DOHH2 (cell line): Measurements from ENCODE around the gene SOX18.

Experiments
- H3F3A ChIP-seq: fragments of 200-600 bp; sonication (generic), shearing (Covaris generic); 2 replicates; pipeline ENCODE4 v1.6.0; 2016; ENCODE audit warnings: antibody characterized with exemption, mild to moderate bottlenecking; ENCODE audit not compliant: control insufficient read depth, insufficient read depth
- H3K27ac ChIP-seq: fragments of 200-600 bp; sonication (generic); 2 replicates; pipeline ENCODE4 v1.5.1; 2014; ENCODE audit warnings: low read depth, mild to moderate bottlenecking, low read length, moderate library complexity
- H3K27me3 ChIP-seq: fragments of 200-600 bp; sonication (generic); 2 replicates; pipeline ENCODE4 v1.6.1; 2014; ENCODE audit warnings: mild to moderate bottlenecking, low read length, mixed read lengths; ENCODE audit not compliant: control insufficient read depth
- H3K36me3 ChIP-seq: fragments of 200-600 bp; sonication (generic); 2 replicates; pipeline ENCODE4 v1.6.1; 2014; ENCODE audit warnings: mild to moderate bottlenecking, low read length, moderate library complexity, mixed read lengths; ENCODE audit not compliant: control insufficient read depth
- H3K4me1 ChIP-seq: fragments of 200-600 bp; sonication (generic); 2 replicates; pipeline ENCODE4 v1.6.1; 2014; ENCODE audit warnings: mild to moderate bottlenecking, low read length, mixed read lengths; ENCODE audit not compliant: control insufficient read depth
- H3K4me2 ChIP-seq: fragments of 200-600 bp; sonication (generic); 2 replicates; pipeline ENCODE4 v1.6.0; 2014; ENCODE audit warnings: mild to moderate bottlenecking, low read length, moderate library complexity
- H3K4me3 ChIP-seq: fragments of 200-600 bp; sonication (generic); 2 replicates; pipeline ENCODE4 v1.5.1; 2014; ENCODE audit warnings: mild to moderate bottlenecking, low read length, mixed read lengths
- H3K79me2 ChIP-seq: fragments of 200-600 bp; sonication (generic); 2 replicates; pipeline ENCODE4 v1.6.1; 2014; ENCODE audit warnings: mild to moderate bottlenecking, low read length, mixed read lengths; ENCODE audit not compliant: control insufficient read depth
- H3K9me2 ChIP-seq: fragments of 200-600 bp; sonication (generic); replicated peaks from 2 replicates; pipeline ENCODE4 v1.6.1; 2014; ENCODE audit warnings: mild to moderate bottlenecking, low read length, mixed read lengths; ENCODE audit not compliant: control insufficient read depth
- H3K9me3 ChIP-seq: fragments of 200-600 bp; sonication (generic); 2 replicates; pipeline ENCODE4 v1.6.1; 2014; ENCODE audit warnings: antibody characterized with exemption, low read length, mixed read lengths; ENCODE audit not compliant: control insufficient read depth, insufficient read depth
- H4K20me1 ChIP-seq: fragments of 200-600 bp; sonication (generic); 2 replicates; pipeline ENCODE4 v1.6.0; 2014; ENCODE audit warnings: low read depth, mild to moderate bottlenecking, antibody characterized with exemption, low read length, moderate library complexity; ENCODE audit not compliant: control insufficient read depth, insufficient read depth
- EZH2phosphoT487 ChIP-seq: fragments of 200-600 bp; sonication (generic); IDR thresholded peaks from 2 replicates; pipeline ENCODE4 v1.6.1; 2017; ENCODE audit warnings: borderline replicate concordance, mild to moderate bottlenecking, antibody characterized with exemption, low read length, moderate library complexity, mixed read lengths
- TF ChIP-seq, protein P1 (sequence below): fragments of 200-600 bp; sonication (generic); IDR thresholded peaks from one replicate; pipeline ENCODE4 v1.5.1; 2014; ENCODE audit warnings: antibody characterized with exemption, mild to moderate bottlenecking, low read depth, low read length; ENCODE audit not compliant: poor library complexity, severe bottlenecking

Gene SOX18

DNA sequence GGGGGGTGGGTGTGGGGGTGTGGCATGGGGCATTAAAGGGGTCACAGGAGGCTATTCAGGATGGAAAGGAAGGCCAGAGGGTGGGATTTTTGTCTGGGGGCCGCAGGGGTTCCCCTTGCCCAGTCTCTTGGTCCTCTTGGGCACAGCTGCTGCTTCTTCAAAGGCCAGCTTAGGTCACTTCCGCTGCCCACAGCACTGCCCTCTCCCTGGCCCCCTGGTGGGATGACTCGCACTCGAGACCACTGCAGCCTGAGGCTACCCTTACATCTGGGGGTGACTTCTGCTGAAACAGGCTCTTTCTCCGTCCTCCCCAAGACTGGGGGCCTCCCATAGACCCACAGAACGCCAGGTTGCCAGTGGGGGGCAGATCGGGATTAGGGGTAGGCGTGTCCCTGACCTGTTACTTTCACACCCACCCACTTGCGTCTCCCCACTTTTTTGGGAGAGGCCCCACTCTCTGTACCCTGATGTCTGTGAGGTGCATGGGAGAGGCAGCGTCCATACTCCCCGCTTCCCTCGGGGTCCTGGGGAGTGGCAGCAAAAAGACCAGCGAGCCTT lies 33.5 kb upstream of the SOX18 start:
- TF ChIP-seq, protein P1, sequence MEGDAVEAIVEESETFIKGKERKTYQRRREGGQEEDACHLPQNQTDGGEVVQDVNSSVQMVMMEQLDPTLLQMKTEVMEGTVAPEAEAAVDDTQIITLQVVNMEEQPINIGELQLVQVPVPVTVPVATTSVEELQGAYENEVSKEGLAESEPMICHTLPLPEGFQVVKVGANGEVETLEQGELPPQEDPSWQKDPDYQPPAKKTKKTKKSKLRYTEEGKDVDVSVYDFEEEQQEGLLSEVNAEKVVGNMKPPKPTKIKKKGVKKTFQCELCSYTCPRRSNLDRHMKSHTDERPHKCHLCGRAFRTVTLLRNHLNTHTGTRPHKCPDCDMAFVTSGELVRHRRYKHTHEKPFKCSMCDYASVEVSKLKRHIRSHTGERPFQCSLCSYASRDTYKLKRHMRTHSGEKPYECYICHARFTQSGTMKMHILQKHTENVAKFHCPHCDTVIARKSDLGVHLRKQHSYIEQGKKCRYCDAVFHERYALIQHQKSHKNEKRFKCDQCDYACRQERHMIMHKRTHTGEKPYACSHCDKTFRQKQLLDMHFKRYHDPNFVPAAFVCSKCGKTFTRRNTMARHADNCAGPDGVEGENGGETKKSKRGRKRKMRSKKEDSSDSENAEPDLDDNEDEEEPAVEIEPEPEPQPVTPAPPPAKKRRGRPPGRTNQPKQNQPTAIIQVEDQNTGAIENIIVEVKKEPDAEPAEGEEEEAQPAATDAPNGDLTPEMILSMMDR, result no peak
- no peak for TF ChIP-seq EZH2phosphoT487
- H3K4me2 ChIP-seq, result peak overlapping the region; percentile 58
- no peak overlapping the region for H3K27ac ChIP-seq
- H3K79me2 ChIP-seq, result peaks cover 9% of the 10 kb centered on the region
- peaks cover 26% of the 10 kb centered on the region for H3K27me3 ChIP-seq
- peaks cover 39% of the 10 kb centered on the region for H3K4me1 ChIP-seq
- no peaks in the 10 kb centered on the region for H3K9me2 ChIP-seq
- peaks cover 8% of the 10 kb centered on the region for H3K36me3 ChIP-seq
- H3F3A ChIP-seq, result peaks cover 20% of the 10 kb centered on the region
- H4K20me1 ChIP-seq, result no peaks in the 10 kb centered on the region
- peak overlapping the region; percentile 48 for H3K4me3 ChIP-seq
- peaks cover 6% of the 10 kb centered on the region; the same call in 1 of the 2 replicates for H3K9me3 ChIP-seq

DNA sequence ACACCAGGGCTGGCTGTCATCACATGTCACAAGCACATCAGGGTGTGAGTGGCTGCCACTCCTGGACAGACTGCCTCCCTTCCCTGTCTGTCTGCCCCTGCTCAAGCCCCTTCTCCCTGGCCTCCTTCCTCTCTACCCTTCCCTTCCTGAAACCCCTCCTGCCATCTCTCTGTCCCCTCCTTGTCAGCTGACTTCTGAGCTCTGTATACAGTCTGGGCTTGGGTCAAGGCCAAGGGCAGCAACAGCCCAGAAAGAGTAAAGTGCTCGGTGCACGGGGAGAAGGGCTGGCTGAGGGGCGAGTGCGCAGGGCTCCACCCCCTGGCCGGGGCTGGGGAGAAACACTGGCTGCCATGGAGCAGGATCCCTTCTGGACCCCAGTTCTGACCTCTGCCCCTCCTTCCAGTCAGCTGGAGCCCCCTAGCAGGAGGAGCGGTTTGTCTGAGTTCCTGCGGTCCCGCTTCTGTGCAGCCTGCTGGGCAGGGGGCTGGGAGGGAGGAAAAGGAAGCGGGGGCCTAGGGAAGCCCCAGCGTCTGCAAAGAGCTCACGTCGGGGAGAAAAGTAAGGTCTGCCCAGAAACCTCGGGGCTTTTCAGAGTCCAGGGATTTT lies 32.8 kb upstream of the SOX18 start:
- H3K27ac ChIP-seq, result no peak overlapping the region
- H3K36me3 ChIP-seq, result peaks cover 12% of the 10 kb centered on the region
- H3K9me2 ChIP-seq, result no peaks in the 10 kb centered on the region
- peaks cover 45% of the 10 kb centered on the region for H3K4me1 ChIP-seq
- no peaks in the 10 kb centered on the region for H4K20me1 ChIP-seq
- H3K4me3 ChIP-seq, result no peak overlapping the region
- peaks cover 23% of the 10 kb centered on the region for H3F3A ChIP-seq
- peaks cover 26% of the 10 kb centered on the region for H3K27me3 ChIP-seq
- 0 out of 2 replicates have a peak, but pooled peaks cover 3% of the 10 kb centered on the region for H3K9me3 ChIP-seq
- peak overlapping the region; percentile 58 for H3K4me2 ChIP-seq
- no peak for TF ChIP-seq EZH2phosphoT487
- TF ChIP-seq, protein P1, result peak; percentile 31
- peaks cover 12% of the 10 kb centered on the region for H3K79me2 ChIP-seq

DNA sequence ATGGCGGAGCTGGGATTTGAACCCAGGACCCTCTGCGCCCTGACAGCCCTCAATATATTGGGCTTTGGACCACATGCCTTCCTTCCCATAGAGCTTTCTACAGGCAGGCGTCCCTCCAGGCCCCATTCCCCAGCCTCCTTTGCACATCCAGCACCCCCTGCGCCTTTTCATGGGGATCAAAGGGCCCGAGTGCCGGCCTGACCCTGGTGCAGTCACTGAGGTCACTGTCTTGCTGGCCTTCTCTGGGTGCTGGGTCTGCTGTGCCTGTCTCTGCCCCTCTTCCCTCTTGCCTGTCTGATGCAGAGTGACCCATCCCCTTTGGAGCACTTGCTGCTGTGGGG lies 32.2 kb upstream of the SOX18 start:
- Histone ChIP-seq H3K4me2 (no peak overlapping the region), H3K27me3 (peaks cover 26% of the 10 kb centered on the region), H3K4me3 (no peak overlapping the region), H3K9me3 (0 out of 2 replicates have a peak, but pooled peaks cover under 1% of the 10 kb centered on the region), H3K27ac (no peak overlapping the region), H4K20me1 (no peaks in the 10 kb centered on the region), H3K9me2 (no peaks in the 10 kb centered on the region), H3K36me3 (peaks cover 16% of the 10 kb centered on the region), H3K79me2 (peaks cover 18% of the 10 kb centered on the region), H3F3A (peaks cover 23% of the 10 kb centered on the region), H3K4me1 (peaks cover 52% of the 10 kb centered on the region)
- TF ChIP-seq EZH2phosphoT487, result no peak
- TF ChIP-seq, protein P1, result no peak
